Subcutaneous abdominal adipose tissue (tissue), 5 donors: ENCODE results near the gene SPNS2.

Source experiments
- H3K27ac ChIP-seq: one replicate; pipeline ENCODE4 v1.7.0; 2013; ENCODE audit warnings: low read depth, mild to moderate bottlenecking, inconsistent platforms, low read length, moderate library complexity
- H3K27me3 ChIP-seq, 5 donors: one replicate each; pipeline ENCODE4 v1.7.0; 2013; ENCODE audit warnings: low read length in 5 of 5, inconsistent platforms in 1 of 5; ENCODE audit not compliant: control insufficient read depth in 5 of 5, insufficient read depth in 4 of 5
- H3K36me3 ChIP-seq, 5 donors: one replicate each; pipeline ENCODE4 v1.7.0; 2013; ENCODE audit warnings: low read length in 5 of 5; ENCODE audit not compliant: control insufficient read depth in 5 of 5, insufficient read depth in 5 of 5
- H3K4me1 ChIP-seq, 5 donors: one replicate each; pipeline ENCODE4 v1.7.0; 2013; ENCODE audit warnings: low read length in 5 of 5, mild to moderate bottlenecking in 3 of 5, moderate library complexity in 1 of 5; ENCODE audit not compliant: control insufficient read depth in 5 of 5, insufficient read depth in 5 of 5
- H3K4me3 ChIP-seq, 5 donors: one replicate each; pipeline ENCODE4 v1.7.0; 2013; ENCODE audit warnings: low read length in 5 of 5, low read depth in 1 of 5
- H3K9ac ChIP-seq, 5 donors: one replicate each; pipeline ENCODE4 v1.7.0; 2013; ENCODE audit warnings: low read length in 5 of 5, mild to moderate bottlenecking in 4 of 5, moderate library complexity in 3 of 5
- H3K9me3 ChIP-seq, 5 donors: one replicate each; pipeline ENCODE4 v1.7.0; 2013; ENCODE audit warnings: low read length in 5 of 5; ENCODE audit not compliant: control insufficient read depth in 5 of 5
- donor health status: healthy.
- donor health status: healthy.
- donor health status: healthy.
- donor health status: healthy.
- donor health status: healthy.

SPNS2 gene

DNA sequence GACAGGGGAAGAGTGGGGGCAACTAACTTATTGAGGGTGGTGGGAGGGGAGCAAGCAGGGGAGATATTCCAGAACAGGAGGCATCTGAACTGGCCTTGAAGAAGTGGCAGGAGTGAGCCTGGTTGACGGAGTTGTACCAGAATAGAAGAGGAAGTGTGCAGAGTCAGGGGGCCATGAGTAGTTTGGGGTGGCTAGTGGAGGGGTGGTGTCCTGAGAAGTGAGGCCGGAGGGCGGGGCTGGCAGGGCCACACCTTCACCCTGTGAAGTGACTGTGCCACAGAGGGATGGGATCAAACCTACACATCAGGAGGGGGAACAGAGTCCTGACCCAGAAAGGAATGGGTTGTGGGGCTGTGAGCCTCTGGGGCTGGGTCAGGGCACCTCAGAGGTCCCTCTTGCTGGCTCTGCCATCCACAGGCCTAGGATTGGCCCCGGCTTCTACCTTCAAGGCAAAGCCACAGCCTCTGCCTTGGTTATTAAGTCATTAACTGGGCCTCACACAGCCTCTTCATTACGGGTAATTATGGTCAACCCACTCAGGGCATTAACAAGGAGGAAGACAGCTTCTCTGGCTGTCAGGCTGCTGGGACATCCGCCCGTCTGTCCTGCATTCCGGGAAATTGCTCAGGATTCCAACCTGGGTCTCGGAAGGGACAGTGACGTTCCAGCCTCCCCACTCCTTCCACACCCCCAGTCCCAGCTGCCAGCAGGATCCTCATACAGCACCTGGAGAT, 12.7 kb downstream of the SPNS2 start:
- Histone ChIP-seq H3K4me1 (peaks cover 3 to 67% (median 41%) of the 10 kb centered on the region in 5 donors), H3K27ac (no peak overlapping the region), H3K36me3 (no peaks in the 10 kb centered on the region), H3K9ac (peak overlapping the region in 2 of 5 donors; percentile 39 to 45), H3K9me3 (no peaks in the 10 kb centered on the region), H3K4me3 (no peak overlapping the region), H3K27me3 (peaks cover 0 to 3% (median 0%) of the 10 kb centered on the region in 5 donors)

DNA sequence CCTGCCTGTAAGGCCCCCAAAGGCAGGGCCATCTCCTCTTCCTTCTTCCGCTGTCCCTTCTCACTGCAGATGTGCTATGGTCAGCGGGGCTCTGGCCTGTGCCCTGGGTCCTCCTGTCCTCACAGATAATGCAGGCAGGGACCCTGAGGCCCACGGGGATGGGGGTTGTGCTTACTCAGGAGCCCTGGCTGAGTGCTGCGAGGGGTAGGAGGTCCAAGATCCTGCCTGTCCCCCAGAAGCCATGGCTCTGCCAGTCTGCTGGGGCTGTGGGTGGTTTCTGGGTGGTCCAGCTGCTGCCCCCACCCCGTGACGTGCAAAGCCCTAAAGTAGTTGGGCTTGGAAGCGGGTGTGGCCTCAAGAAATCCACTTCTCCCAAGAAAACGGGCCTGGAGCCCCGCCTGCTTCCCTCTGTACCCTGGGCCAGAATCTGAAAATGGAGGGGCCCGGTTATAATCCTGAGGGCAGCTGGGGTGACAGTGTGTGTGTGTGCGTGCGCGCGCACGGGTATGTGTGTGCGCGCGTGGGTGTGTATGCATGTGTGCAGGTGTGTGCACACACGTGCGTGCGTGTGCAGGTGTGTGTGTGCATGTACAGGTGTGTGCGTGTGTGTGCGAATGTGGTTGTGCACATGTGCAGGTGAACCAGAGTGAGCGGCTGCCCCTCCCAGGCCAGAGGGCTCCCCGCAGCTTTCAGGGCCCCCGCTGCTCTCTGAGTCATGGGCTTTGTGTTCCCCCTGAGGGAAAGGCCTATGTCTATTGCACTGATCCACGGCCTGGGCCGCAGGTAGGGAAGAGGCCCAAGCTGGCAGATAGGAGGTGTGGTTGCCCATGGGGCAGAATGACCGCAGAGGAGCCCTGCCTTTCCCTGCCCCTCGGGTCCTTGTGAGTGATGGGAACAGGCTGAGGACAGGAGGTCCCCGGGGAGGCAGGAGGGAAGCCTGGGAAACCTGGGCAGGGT, 13.8 kb downstream of the SPNS2 start:
- Histone ChIP-seq H3K4me1 (peaks cover 0 to 59% (median 31%) of the 10 kb centered on the region in 5 donors), H3K36me3 (no peaks in the 10 kb centered on the region), H3K9me3 (no peaks in the 10 kb centered on the region), H3K9ac (peak overlapping the region in 1 of 5 donors; percentile 10), H3K27ac (no peak overlapping the region), H3K27me3 (peaks cover 0 to 3% (median 0%) of the 10 kb centered on the region in 5 donors), H3K4me3 (no peak overlapping the region)

DNA sequence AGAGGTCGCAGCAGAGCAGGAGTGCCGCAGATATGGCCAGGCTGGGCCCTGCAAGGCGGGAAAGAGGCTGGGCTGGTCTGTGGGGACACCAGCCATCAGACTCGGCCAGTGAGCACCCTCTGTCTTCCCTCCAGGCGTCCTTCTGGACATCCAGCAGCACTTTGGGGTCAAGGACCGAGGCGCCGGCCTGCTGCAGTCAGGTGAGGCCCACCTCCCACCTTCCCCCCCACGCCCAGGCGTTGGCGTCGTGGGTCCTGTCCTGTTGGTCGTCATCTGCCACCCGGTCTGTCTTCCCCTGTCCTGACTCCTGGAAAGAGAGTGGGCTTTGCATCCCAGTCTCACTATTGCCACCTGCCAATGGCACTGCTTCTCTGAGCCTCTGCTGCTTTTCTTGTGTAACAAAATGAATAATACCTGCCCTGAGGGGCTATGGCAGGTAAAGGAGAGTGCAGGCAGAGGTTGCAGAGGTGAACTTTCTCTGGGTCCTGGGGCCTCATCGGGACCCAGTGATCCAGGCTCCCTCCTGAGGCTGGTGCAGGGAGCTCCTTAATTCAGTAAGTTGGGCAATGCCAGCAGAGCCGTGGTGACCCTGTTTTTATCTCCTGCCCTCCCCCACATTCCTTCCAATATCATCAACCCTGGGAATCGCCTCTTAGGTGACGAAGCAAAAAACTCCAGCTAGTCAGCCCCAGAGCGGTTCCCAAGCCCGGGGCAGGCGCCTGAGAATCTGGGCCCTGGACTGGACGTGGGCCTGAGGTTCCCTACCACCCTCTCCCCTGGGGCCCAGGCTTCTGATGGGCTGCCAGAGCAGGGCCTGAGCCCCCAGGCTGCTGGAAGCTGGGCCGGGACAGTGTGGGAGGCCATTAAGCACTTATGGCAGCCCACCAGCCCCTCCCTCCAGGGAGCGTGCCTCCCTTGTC, 14.7 kb downstream of the SPNS2 start:
- Histone ChIP-seq H3K9ac (no peak overlapping the region), H3K4me3 (no peak overlapping the region), H3K4me1 (peaks cover 0 to 50% (median 27%) of the 10 kb centered on the region in 5 donors), H3K27me3 (peaks cover 0 to 3% (median 0%) of the 10 kb centered on the region in 5 donors), H3K36me3 (no peaks in the 10 kb centered on the region), H3K27ac (no peak overlapping the region), H3K9me3 (no peaks in the 10 kb centered on the region)

DNA sequence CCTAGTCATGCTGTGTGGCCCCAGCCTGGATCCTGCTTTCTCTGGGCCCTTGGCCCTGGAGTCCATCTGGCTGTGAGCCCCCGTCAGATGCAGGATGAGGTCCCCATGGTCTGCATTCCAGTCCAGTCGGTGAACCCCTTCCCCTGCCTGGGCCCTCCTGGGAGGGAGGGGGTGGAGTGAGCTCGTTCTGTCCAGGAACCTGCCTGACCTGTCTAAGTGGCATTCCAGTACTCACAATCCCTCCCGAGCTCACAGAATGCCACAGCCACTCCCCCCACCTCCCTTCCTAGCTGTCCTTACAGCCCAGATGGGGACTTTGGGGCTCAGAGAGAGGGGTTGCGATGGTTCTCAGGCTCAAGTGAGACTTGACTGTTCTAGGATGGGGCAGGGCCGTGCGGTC, 15.5 kb downstream of the SPNS2 start:
- Histone ChIP-seq H3K4me1 (peaks cover 0 to 50% (median 30%) of the 10 kb centered on the region in 5 donors), H3K9ac (no peak overlapping the region), H3K4me3 (no peak overlapping the region), H3K27me3 (peaks cover 0 to 3% (median 0%) of the 10 kb centered on the region in 5 donors), H3K27ac (no peak overlapping the region), H3K36me3 (no peaks in the 10 kb centered on the region), H3K9me3 (no peaks in the 10 kb centered on the region)

DNA sequence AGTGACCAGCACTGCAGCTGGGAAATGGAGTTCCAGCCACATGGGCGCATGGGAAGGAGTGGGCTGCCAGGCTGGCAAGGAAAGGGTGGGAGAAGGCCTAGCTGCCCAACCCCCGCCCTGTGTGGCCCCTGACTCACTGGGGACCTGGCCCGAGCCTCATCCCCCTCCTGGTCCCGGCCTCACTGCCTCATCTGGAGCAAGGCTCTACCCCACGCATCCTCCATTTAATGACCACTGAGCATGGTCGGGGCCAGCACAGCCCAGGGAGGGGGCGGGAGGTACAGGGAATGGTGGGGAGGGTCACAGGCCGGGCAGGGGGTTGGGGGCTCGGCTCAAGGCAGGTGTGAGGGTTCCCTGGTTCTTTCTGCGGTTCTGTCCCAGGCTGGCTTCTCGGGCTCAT, 16.1 kb downstream of the SPNS2 start:
- H3K9me3 ChIP-seq = no peaks in the 10 kb centered on the region
- peaks cover 0 to 3% (median 0%) of the 10 kb centered on the region in 5 donors for H3K27me3 ChIP-seq
- no peak overlapping the region for H3K4me3 ChIP-seq
- H3K36me3 ChIP-seq = no peaks in the 10 kb centered on the region
- H3K4me1 ChIP-seq = peaks cover 0 to 49% (median 26%) of the 10 kb centered on the region in 5 donors
- no peak overlapping the region for H3K27ac ChIP-seq
- peak overlapping the region in 1 of 5 donors; percentile 19 for H3K9ac ChIP-seq

DNA sequence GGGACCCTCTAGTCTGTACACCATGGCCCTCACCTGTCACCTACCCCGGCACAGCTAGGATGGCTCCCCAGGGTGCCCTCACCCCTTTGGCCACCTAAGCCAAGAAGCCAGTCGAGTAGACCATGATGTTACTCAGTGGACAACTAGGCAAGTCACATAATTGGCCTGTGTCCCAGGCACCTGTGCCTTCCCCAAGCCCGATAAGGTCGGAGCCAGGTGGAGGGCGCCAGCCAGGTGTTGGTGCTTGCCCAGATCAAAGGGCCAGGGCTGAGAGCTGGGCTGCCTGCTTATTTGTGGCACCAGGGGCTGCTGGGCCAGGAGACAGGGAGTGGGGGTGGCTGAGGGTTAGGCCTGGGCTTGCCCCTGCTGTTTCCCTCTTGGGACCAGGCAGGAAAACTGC, 16.8 kb downstream of the SPNS2 start:
- Histone ChIP-seq H3K36me3 (no peaks in the 10 kb centered on the region), H3K9ac (no peak overlapping the region), H3K4me3 (no peak overlapping the region), H3K27ac (no peak overlapping the region), H3K27me3 (peaks cover 0 to 3% (median 0%) of the 10 kb centered on the region in 5 donors), H3K4me1 (peaks cover 0 to 49% (median 24%) of the 10 kb centered on the region in 5 donors), H3K9me3 (no peaks in the 10 kb centered on the region)

DNA sequence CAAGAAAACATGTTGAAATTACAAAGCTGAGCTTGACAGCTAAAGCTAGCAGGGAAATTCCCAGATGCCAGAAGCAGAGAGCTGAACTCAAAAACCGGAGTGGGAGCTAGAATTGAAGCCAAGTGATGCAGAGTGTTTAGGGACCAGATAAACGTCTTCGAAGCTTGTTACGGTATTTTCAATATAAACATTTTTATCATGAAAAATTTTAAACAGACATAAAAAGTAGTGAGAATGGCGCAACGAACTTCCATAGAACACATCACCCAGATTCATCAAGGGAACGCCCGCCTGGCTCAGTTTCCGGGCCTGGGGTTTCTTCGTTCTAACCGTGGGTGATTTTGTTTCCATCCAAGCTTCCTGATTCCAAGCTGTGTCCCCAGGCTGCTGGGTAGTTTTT, 18.1 kb downstream of the SPNS2 start:
- Histone ChIP-seq H3K9ac (no peak overlapping the region), H3K36me3 (no peaks in the 10 kb centered on the region), H3K4me1 (peaks cover 0 to 50% (median 15%) of the 10 kb centered on the region in 5 donors), H3K9me3 (no peaks in the 10 kb centered on the region), H3K27ac (no peak overlapping the region), H3K27me3 (no peaks in the 10 kb centered on the region), H3K4me3 (no peak overlapping the region)

DNA sequence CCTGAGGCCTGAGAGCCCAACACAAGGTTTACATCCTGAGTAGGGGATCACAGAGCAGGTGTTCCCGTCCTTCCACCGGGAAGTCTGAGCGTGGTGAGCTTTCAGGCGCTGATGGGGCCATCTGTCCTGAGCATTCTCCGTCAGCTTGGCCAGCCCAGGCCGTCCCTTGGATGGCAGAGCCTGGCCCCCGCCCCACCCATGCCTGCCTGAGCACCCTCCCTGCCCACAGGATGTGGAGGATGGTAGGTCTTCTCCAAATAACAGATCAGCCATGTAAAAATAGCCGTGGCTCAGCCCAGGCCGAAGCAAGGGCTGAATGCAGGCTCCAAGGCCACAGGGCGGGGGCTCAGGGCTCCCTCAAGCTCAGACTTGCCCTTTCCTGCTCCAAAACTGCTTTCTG, 20.2 kb downstream of the SPNS2 start:
- Histone ChIP-seq H3K27ac (peak overlapping the region; percentile 83), H3K9ac (peak overlapping the region in 2 of 5 donors; percentile 38 to 73), H3K4me1 (peaks cover 0 to 51% (median 15%) of the 10 kb centered on the region in 5 donors), H3K27me3 (no peaks in the 10 kb centered on the region), H3K4me3 (no peak overlapping the region), H3K9me3 (no peaks in the 10 kb centered on the region), H3K36me3 (no peaks in the 10 kb centered on the region)

DNA sequence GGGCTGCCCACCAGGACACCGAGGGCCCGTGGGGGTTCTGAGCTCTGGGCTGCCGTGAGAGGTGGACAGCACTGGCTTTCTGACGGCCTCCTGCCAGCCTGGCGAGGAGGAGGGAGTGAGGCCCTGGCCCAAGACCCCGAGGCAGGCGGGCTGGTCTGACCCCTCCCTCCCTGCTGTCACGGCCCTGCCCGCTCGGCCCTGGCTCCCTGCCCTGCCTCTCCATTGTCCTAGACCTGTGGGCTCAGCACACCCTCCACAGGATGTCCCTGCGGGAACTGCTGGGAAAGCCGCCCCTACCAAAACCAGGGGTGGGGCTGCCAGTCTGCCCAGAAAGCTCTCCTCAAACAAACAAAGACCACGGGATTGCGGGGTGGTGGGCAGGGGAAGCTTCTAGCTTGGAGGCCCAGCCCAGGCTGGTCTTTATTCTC, 20.7 kb downstream of the SPNS2 start:
- no peaks in the 10 kb centered on the region for H3K36me3 ChIP-seq
- no peaks in the 10 kb centered on the region for H3K9me3 ChIP-seq
- H3K27me3 ChIP-seq = no peaks in the 10 kb centered on the region
- H3K27ac ChIP-seq = peak overlapping the region; percentile 87
- peaks cover 0 to 54% (median 15%) of the 10 kb centered on the region in 5 donors for H3K4me1 ChIP-seq
- peak overlapping the region in 2 of 5 donors; percentile 38 to 73 for H3K9ac ChIP-seq
- no peak overlapping the region for H3K4me3 ChIP-seq
